Neural cell (in vitro differentiated cells): ENCODE data around the gene SPTBN1. TPM values are rescaled to one million over a fixed set of nuclear protein-coding genes. Genes with fewer than 3 reads are reported as not detected.

Experiments used
- H2AFZ ChIP-seq: fragments of 200-600, 300-800 bp; sonication (generic), shearing (Covaris generic); 2 replicates; pipeline ENCODE4 v1.6.0; 2014; ENCODE audit warnings: low read depth, mild to moderate bottlenecking, antibody characterized with exemption, low read length, moderate library complexity
- H3F3A ChIP-seq: fragments of 200-600 bp; shearing (Covaris generic); 2 replicates; pipeline ENCODE4 v1.6.1; 2016; ENCODE audit warnings: mild to moderate bottlenecking, moderate library complexity, mixed read lengths, antibody characterized with exemption, low read length; ENCODE audit not compliant: insufficient read depth, poor library complexity, severe bottlenecking
- H3K27ac ChIP-seq: fragments of 200-600, 300-800 bp; sonication (generic), shearing (Covaris generic); 2 replicates; pipeline ENCODE4 v1.5.1; 2014; ENCODE audit warnings: mild to moderate bottlenecking, low read length, moderate library complexity
- H3K27me3 ChIP-seq: fragments of 300-800, 200-600 bp; sonication (generic), shearing (Covaris generic); 2 replicates; pipeline ENCODE4 v1.6.0; 2014; ENCODE audit warnings: mild to moderate bottlenecking, low read depth, low read length, moderate library complexity; ENCODE audit not compliant: insufficient read depth
- H3K36me3 ChIP-seq: fragments of 300-800, 200-600 bp; sonication (generic), shearing (Covaris generic); 2 replicates; pipeline ENCODE4 v1.5.1; 2014; ENCODE audit warnings: mild to moderate bottlenecking, antibody characterized with exemption, low read length, moderate library complexity; ENCODE audit not compliant: insufficient read depth
- H3K4me2 ChIP-seq: fragments of 300-800, 200-600 bp; sonication (generic), shearing (Covaris generic); 2 replicates; pipeline ENCODE4 v1.6.0; 2014; ENCODE audit warnings: mild to moderate bottlenecking, low read length
- H3K4me3 ChIP-seq: fragments of 300-800, 200-600 bp; sonication (generic), shearing (Covaris generic); 2 replicates; pipeline ENCODE4 v1.5.1; 2014; ENCODE audit warnings: mild to moderate bottlenecking, low read length, moderate library complexity
- H3K79me2 ChIP-seq: fragments of 200-600 bp; shearing (Covaris generic); replicated peaks from 2 replicates; pipeline ENCODE4 v1.6.0; 2014; ENCODE audit warnings: mild to moderate bottlenecking, low read length, moderate library complexity; ENCODE audit not compliant: insufficient read depth
- H3K9ac ChIP-seq: fragments of 300-800, 200-600 bp; sonication (generic), shearing (Covaris generic); 2 replicates; pipeline ENCODE4 v1.6.1; 2016; ENCODE audit warnings: mild to moderate bottlenecking, low read length, mixed read lengths
- H3K9me2 ChIP-seq: fragments of 200-600 bp; shearing (Covaris generic); 2 replicates; pipeline ENCODE4 v1.6.1; 2016; ENCODE audit warnings: mild to moderate bottlenecking, low read length, mixed read lengths; ENCODE audit not compliant: insufficient read depth
- H3K9me3 ChIP-seq: fragments of 200-600, 300-800 bp; sonication (generic), shearing (Covaris generic); 2 replicates; pipeline ENCODE4 v1.6.1; 2016; ENCODE audit warnings: mild to moderate bottlenecking, mixed run types, low read length, moderate library complexity, mixed read lengths
- H4K20me1 ChIP-seq: fragments of 200-600 bp; shearing (Covaris generic); 2 replicates; pipeline ENCODE4 v1.6.1; 2016; ENCODE audit warnings: mild to moderate bottlenecking, mixed run types; ENCODE audit not compliant: insufficient read depth
- EP300 ChIP-seq: fragments of 450-650 bp; conservative IDR thresholded peaks from 2 replicates; pipeline ENCODE4 v1.6.1; 2014; ENCODE audit warnings: antibody characterized with exemption, mild to moderate bottlenecking, moderate library complexity; ENCODE audit not compliant: poor library complexity, severe bottlenecking
- EZH2 ChIP-seq: fragments of 200-600, 300-800 bp; shearing (Covaris generic), sonication (generic); IDR thresholded peaks from 2 replicates; pipeline ENCODE4 v1.6.1; 2014; ENCODE audit warnings: antibody characterized with exemption, low read length, borderline replicate concordance, mild to moderate bottlenecking; ENCODE audit not compliant: insufficient read depth, poor library complexity, severe bottlenecking
- MXI1 ChIP-seq: fragments of 450-650 bp; conservative IDR thresholded peaks from 2 replicates; pipeline ENCODE4 v1.6.1; 2014; ENCODE audit warnings: antibody characterized with exemption, mild to moderate bottlenecking; ENCODE audit not compliant: poor library complexity, severe bottlenecking
- POLR2AphosphoS5 ChIP-seq: IDR thresholded peaks from 2 replicates; pipeline ENCODE4 v1.6.1; 2012
- RAD21 ChIP-seq: fragments of 450-650 bp; conservative IDR thresholded peaks from 2 replicates; pipeline ENCODE4 v1.6.1; 2014; ENCODE audit warnings: antibody characterized with exemption, mild to moderate bottlenecking, moderate library complexity
- SMC3 ChIP-seq: fragments of 450-650 bp; conservative IDR thresholded peaks from 2 replicates; pipeline ENCODE4 v1.6.1; 2014; ENCODE audit warnings: antibody characterized with exemption, mild to moderate bottlenecking, moderate library complexity; ENCODE audit not compliant: poor library complexity
- TAF1 ChIP-seq: IDR thresholded peaks from 2 replicates; pipeline ENCODE4 v1.6.1; 2012; ENCODE audit warnings: low read depth
- polyA plus RNA-seq: library from polyadenylated mRNA; depleted of rRNA; stranded (reverse); fragments of >200 nt; gene quantifications from 2 replicates; pipeline ENCODE4 v1.2.3, GENCODE V29; 2014
- TF ChIP-seq, protein P1 (sequence below): IDR thresholded peaks from 2 replicates; pipeline ENCODE4 v1.6.1; 2012; ENCODE audit warnings: borderline replicate concordance
- TF ChIP-seq, protein P2 (sequence below): fragments of 450-650 bp; IDR thresholded peaks from 2 replicates; pipeline ENCODE4 v1.5.1; 2014; ENCODE audit warnings: antibody characterized with exemption, mild to moderate bottlenecking, moderate library complexity; ENCODE audit not compliant: poor library complexity, severe bottlenecking

SPTBN1 gene
- polyA plus RNA-seq, 1 donor from 2014 or later = 92.1 TPM

DNA sequence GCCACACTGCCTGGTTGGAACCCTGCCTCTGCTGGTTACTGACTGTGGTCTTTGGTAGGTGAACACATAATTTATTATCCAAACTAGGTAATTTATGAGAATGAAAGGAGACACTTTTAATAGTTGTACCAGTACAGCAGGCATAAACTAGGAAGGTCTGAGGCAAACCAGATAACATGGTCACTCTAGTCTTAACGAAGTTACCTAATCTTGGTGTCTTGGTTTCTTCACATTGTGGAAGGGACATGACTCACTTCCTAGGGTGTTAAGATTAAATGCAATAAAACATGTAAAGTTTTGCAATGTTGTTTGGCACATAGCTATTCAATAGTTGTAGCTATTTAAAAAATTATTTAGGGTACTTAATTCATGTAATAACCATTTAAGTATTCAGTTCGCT lies 23.3 kb downstream of the SPTBN1 start:
- no peak overlapping the region for H3K4me2 ChIP-seq
- no peak overlapping the region for H3K27ac ChIP-seq
- no peak overlapping the region for H3K4me3 ChIP-seq

DNA sequence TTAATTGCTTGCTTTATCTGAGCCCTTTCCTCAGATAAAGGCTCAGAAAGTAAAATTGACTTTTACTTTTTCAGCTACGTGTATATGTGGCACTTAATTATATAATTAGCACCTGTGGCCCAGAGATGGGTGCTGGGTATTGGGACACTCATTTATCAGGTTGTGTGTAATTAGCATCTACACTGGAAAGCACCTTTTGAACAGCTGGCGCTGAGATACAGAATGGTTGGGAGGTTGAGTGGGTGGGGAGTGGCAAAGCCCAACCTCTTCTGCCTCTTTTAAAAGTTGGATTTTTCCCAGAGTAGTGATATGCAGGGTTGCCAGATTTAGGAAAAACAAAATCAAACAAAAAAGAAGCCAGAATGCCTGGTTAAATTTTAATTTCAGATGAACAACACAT lies 23.9 kb downstream of the SPTBN1 start:
- Histone ChIP-seq H3K27me3 (no peaks in the 10 kb centered on the region), H3F3A (peaks cover 3% of the 10 kb centered on the region), H3K9me3 (no peaks in the 10 kb centered on the region), H3K9me2 (no peaks in the 10 kb centered on the region), H3K4me3 (no peak overlapping the region), H3K9ac (no peak overlapping the region), H3K27ac (no peak overlapping the region), H3K4me2 (no peak overlapping the region), H4K20me1 (no peaks in the 10 kb centered on the region), H3K79me2 (peaks cover 43% of the 10 kb centered on the region), H2AFZ (no peak overlapping the region), H3K36me3 (no peaks in the 10 kb centered on the region)
- no peak for TF ChIP-seq SMC3
- TF ChIP-seq POLR2AphosphoS5 = no peak
- TF ChIP-seq MXI1 = no peak
- TF ChIP-seq, protein P1, sequence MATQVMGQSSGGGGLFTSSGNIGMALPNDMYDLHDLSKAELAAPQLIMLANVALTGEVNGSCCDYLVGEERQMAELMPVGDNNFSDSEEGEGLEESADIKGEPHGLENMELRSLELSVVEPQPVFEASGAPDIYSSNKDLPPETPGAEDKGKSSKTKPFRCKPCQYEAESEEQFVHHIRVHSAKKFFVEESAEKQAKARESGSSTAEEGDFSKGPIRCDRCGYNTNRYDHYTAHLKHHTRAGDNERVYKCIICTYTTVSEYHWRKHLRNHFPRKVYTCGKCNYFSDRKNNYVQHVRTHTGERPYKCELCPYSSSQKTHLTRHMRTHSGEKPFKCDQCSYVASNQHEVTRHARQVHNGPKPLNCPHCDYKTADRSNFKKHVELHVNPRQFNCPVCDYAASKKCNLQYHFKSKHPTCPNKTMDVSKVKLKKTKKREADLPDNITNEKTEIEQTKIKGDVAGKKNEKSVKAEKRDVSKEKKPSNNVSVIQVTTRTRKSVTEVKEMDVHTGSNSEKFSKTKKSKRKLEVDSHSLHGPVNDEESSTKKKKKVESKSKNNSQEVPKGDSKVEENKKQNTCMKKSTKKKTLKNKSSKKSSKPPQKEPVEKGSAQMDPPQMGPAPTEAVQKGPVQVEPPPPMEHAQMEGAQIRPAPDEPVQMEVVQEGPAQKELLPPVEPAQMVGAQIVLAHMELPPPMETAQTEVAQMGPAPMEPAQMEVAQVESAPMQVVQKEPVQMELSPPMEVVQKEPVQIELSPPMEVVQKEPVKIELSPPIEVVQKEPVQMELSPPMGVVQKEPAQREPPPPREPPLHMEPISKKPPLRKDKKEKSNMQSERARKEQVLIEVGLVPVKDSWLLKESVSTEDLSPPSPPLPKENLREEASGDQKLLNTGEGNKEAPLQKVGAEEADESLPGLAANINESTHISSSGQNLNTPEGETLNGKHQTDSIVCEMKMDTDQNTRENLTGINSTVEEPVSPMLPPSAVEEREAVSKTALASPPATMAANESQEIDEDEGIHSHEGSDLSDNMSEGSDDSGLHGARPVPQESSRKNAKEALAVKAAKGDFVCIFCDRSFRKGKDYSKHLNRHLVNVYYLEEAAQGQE = no peak
- TF ChIP-seq EZH2 = no peak
- TF ChIP-seq, protein P2, sequence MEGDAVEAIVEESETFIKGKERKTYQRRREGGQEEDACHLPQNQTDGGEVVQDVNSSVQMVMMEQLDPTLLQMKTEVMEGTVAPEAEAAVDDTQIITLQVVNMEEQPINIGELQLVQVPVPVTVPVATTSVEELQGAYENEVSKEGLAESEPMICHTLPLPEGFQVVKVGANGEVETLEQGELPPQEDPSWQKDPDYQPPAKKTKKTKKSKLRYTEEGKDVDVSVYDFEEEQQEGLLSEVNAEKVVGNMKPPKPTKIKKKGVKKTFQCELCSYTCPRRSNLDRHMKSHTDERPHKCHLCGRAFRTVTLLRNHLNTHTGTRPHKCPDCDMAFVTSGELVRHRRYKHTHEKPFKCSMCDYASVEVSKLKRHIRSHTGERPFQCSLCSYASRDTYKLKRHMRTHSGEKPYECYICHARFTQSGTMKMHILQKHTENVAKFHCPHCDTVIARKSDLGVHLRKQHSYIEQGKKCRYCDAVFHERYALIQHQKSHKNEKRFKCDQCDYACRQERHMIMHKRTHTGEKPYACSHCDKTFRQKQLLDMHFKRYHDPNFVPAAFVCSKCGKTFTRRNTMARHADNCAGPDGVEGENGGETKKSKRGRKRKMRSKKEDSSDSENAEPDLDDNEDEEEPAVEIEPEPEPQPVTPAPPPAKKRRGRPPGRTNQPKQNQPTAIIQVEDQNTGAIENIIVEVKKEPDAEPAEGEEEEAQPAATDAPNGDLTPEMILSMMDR = no peak
- TF ChIP-seq RAD21 = no peak
- TF ChIP-seq EP300 = no peak
- no peak for TF ChIP-seq TAF1

More for the DNA sequence above, 23.3 kb downstream of the SPTBN1 start:
- Histone ChIP-seq H3K9me2 (no peaks in the 10 kb centered on the region), H4K20me1 (no peaks in the 10 kb centered on the region), H3K36me3 (no peaks in the 10 kb centered on the region), H3K9ac (no peak overlapping the region), H3K9me3 (no peaks in the 10 kb centered on the region), H3K79me2 (peaks cover 45% of the 10 kb centered on the region), H2AFZ (no peak overlapping the region), H3F3A (peaks cover 3% of the 10 kb centered on the region), H3K27me3 (no peaks in the 10 kb centered on the region)
- TF ChIP-seq, protein P1 = no peak
- TF ChIP-seq TAF1 = no peak
- no peak for TF ChIP-seq POLR2AphosphoS5
- no peak for TF ChIP-seq EP300
- TF ChIP-seq MXI1 = no peak
- TF ChIP-seq, protein P2 = no peak
- no peak for TF ChIP-seq RAD21
- TF ChIP-seq SMC3 = no peak
- TF ChIP-seq EZH2 = no peak
